Activated T-helper 17 cell treated with anti-CD3 and anti-CD28 coated beads, Interleukin-2, amount 50 U/mL, for 72 hours (primary cell): Measurements from ENCODE around the gene ALPP. TPM values are rescaled to one million over a fixed set of nuclear protein-coding genes. Genes with fewer than 3 reads are reported as not detected.
"Not testable (repeated sequence)": the region's sequence is repeated elsewhere in the genome, so short reads cannot be mapped to it uniquely, and the experiment has no call there.

Experiments
- ATAC-seq: fragments of 150-1000 bp; cut with Tn5 transposase; replicated peaks from 2 replicates; pipeline ENCODE4 v1.10.0; 2021; ENCODE audit warnings: mild to moderate bottlenecking, moderate library complexity
- H3K27ac Mint-ChIP-seq: one replicate; pipeline ENCODE4 v1.8.0; 2022; ENCODE audit warnings: mixed read lengths
- H3K27me3 Mint-ChIP-seq: one replicate; pipeline ENCODE4 v1.8.0; 2022; ENCODE audit warnings: mixed read lengths
- H3K36me3 Mint-ChIP-seq: one replicate; pipeline ENCODE4 v1.8.0; 2022; ENCODE audit warnings: low read depth, mild to moderate bottlenecking, mixed read lengths
- H3K4me1 Mint-ChIP-seq: one replicate; pipeline ENCODE4 v1.8.0; 2022; ENCODE audit warnings: mixed read lengths
- H3K4me3 Mint-ChIP-seq: one replicate; pipeline ENCODE4 v1.8.0; 2022; ENCODE audit warnings: mild to moderate bottlenecking, mixed read lengths
- H3K9me3 Mint-ChIP-seq: one replicate; pipeline ENCODE4 v1.8.0; 2022; ENCODE audit warnings: mixed read lengths
- total RNA-seq, 2 donors: library from RNA; stranded (reverse); gene quantifications; one replicate each; pipeline ENCODE4 v1.2.3, GENCODE V29; 2022

The ALPP gene
- total RNA-seq, 2 donors from 2014 or later = 0.19 TPM; not detected in 1

- no peak overlapping the region for H3K4me3 Mint-ChIP-seq
- no peaks in the 10 kb centered on the region for H3K36me3 Mint-ChIP-seq
- H3K4me1 Mint-ChIP-seq = no peaks in the 10 kb centered on the region
- peaks cover 31% of the 10 kb centered on the region for H3K27me3 Mint-ChIP-seq
- no peak overlapping the region for H3K27ac Mint-ChIP-seq
- no peaks in the 10 kb centered on the region for H3K9me3 Mint-ChIP-seq
- no peak for ATAC-seq
Observed at GRCh38 chr2:232390661-232391060, 12.1 kb downstream of the ALPP start.

DNA sequence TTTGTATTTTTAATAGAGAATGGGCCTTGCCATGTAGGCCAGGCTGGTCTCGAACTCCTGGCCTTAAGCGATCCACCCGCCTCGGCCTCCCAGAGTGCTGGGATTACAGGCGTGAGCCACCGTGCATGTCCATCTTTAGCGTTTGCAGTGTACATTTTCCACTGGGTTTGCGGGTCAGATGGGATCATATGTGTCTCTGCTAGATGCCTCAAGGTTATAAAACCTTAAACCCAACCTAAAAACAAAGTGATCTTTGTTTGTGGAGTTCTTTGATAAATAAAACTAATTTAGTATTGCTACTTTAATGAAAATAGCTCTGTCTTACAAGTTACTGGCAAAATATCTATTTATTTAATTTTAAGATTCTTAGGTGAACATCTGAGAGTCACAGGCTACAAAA, 15.0 kb downstream of the ALPP start:
- ATAC-seq = no peak
- no peaks in the 10 kb centered on the region for H3K9me3 Mint-ChIP-seq

GRCh38 chr2:232394431-232394830, 15.9 kb downstream of the ALPP start:
- not testable (repeated sequence) for H3K27ac Mint-ChIP-seq, H3K9me3 Mint-ChIP-seq, H3K4me3 Mint-ChIP-seq, ATAC-seq, H3K36me3 Mint-ChIP-seq, H3K4me1 Mint-ChIP-seq
- peaks cover 24% of the 10 kb centered on the region for H3K27me3 Mint-ChIP-seq

More for the DNA sequence above, 15.0 kb downstream of the ALPP start:
- Mint-ChIP-seq H3K4me1 (no peaks in the 10 kb centered on the region), H3K36me3 (no peaks in the 10 kb centered on the region), H3K27ac (no peak overlapping the region), H3K27me3 (peaks cover 28% of the 10 kb centered on the region), H3K4me3 (no peak overlapping the region)

DNA sequence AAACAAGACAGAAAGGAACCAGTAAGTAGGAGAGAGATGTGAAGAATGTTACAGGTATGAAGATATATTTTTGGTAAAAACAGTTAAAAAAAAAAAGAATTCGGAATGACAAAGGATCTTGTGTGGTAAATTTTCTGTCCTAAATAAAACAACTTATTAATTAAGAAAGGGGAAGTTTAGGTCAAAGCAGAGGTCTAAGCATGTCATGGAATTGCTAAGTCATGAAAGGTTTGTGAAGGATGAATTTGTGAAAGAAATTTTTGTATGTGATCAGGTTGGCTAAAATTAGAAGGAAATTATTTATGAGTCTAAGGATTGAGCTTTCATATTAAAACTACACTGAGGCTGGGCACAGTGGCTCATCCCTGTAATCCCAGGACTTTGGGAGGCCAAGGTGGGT, 17.0 kb downstream of the ALPP start:
- Mint-ChIP-seq H3K9me3 (no peaks in the 10 kb centered on the region), H3K27me3 (peaks cover 21% of the 10 kb centered on the region), H3K4me1 (no peaks in the 10 kb centered on the region), H3K4me3 (no peak overlapping the region), H3K36me3 (no peaks in the 10 kb centered on the region), H3K27ac (no peak overlapping the region)
- no peak for ATAC-seq

DNA sequence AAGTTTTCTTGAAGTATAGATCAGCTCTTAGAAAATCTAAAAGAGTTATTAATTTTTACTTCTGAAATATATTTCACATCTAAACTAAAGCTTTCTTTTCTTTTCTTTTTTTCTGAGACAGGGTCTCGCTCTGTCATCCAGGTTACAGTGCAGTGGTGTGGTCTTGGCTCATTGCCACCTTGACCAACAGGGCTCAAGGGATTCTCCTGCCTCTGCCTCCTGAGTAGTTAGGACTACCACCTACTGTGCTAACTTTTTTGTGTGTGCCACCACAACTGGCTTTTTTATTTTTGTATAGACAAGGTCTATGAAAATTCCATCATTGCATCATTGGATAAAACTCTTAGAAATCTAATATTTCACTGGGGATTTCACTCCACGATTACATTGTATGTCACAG, 18.1 kb downstream of the ALPP start:
- H3K27ac Mint-ChIP-seq = no peak overlapping the region
- H3K9me3 Mint-ChIP-seq = no peaks in the 10 kb centered on the region
- ATAC-seq = no peak
- H3K4me3 Mint-ChIP-seq = no peak overlapping the region
- no peaks in the 10 kb centered on the region for H3K4me1 Mint-ChIP-seq
- peaks cover 16% of the 10 kb centered on the region for H3K27me3 Mint-ChIP-seq
- no peaks in the 10 kb centered on the region for H3K36me3 Mint-ChIP-seq

GRCh38 chr2:232398293-232399034, 19.9 kb downstream of the ALPP start:
- Mint-ChIP-seq H3K36me3 (no peaks in the 10 kb centered on the region), H3K27me3 (peaks cover 13% of the 10 kb centered on the region), H3K9me3 (no peaks in the 10 kb centered on the region), H3K27ac (no peak overlapping the region), H3K4me1 (no peaks in the 10 kb centered on the region), H3K4me3 (no peak overlapping the region)
- ATAC-seq = no peak

- no peak overlapping the region for H3K4me3 Mint-ChIP-seq
- H3K9me3 Mint-ChIP-seq = no peaks in the 10 kb centered on the region
- no peaks in the 10 kb centered on the region for H3K36me3 Mint-ChIP-seq
- no peaks in the 10 kb centered on the region for H3K4me1 Mint-ChIP-seq
- H3K27me3 Mint-ChIP-seq = peaks cover 14% of the 10 kb centered on the region
- ATAC-seq = no peak
- H3K27ac Mint-ChIP-seq = no peak overlapping the region
Observed at GRCh38 chr2:232400256-232401015, 21.9 kb downstream of the ALPP start.

GRCh38 chr2:232402518-232402917, 24.0 kb downstream of the ALPP start:
- H3K36me3 Mint-ChIP-seq = no peaks in the 10 kb centered on the region
- H3K27me3 Mint-ChIP-seq = peaks cover 8% of the 10 kb centered on the region
- no peak overlapping the region for H3K4me3 Mint-ChIP-seq
- no peaks in the 10 kb centered on the region for H3K4me1 Mint-ChIP-seq
- no peaks in the 10 kb centered on the region for H3K9me3 Mint-ChIP-seq
- ATAC-seq = no peak
- H3K27ac Mint-ChIP-seq = no peak overlapping the region

- Mint-ChIP-seq H3K27ac (no peak overlapping the region), H3K4me3 (no peak overlapping the region), H3K9me3 (no peaks in the 10 kb centered on the region), H3K36me3 (no peaks in the 10 kb centered on the region), H3K27me3 (peaks cover 9% of the 10 kb centered on the region), H3K4me1 (no peaks in the 10 kb centered on the region)
- ATAC-seq = no peak
Observed at GRCh38 chr2:232405943-232406510, 27.5 kb downstream of the ALPP start.

DNA sequence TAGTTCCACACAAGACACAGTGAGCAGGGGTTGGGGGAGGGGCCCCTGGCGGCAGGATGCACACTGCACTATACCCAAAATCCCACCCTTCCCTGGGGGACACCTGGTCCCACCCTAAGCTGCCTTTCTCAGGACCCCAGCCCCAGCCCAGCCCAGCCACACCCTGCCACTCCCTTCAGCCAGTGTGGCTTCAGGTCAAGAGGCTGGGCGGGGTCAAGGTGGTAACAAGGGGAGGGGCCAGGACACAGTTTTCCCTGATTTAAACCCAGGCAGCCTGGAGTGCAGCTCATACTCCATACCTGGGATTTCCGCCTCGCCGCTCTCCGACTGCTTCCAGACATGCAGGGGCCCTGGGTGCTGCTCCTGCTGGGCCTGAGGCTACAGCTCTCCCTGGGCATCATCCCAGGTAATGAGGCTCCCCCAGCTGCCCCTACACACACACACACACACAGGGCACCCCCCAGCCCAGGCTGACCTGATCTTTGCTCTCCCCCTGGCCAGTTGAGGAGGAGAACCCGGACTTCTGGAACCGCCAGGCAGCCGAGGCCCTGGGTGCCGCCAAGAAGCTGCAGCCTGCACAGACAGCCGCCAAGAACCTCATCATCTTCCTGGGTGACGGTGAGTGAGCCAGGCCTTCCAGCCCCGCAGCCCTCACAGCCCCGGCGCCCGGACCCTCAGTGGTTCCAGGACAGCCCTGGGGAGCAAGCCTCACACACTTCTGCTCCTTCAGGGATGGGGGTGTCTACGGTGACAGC, 28.2 kb downstream of the ALPP start, which contains the start of gene ALPG:
ALPG (plus strand) TSS at position 289 of the 755 bp plus-strand sequence; CDS start at position 340, 51 bp downstream.
- Mint-ChIP-seq H3K4me1 (no peaks in the 10 kb centered on the region), H3K27me3 (peaks cover 13% of the 10 kb centered on the region), H3K36me3 (no peaks in the 10 kb centered on the region), H3K9me3 (no peaks in the 10 kb centered on the region), H3K4me3 (no peak within 1 kb of the TSS), H3K27ac (no peak within 1 kb of the TSS)
- ATAC-seq = no peak

- H3K4me3 Mint-ChIP-seq, H3K4me1 Mint-ChIP-seq, ATAC-seq, H3K36me3 Mint-ChIP-seq, H3K27ac Mint-ChIP-seq, H3K9me3 Mint-ChIP-seq: not testable (repeated sequence)
- H3K27me3 Mint-ChIP-seq = peaks cover 15% of the 10 kb centered on the region
Observed at GRCh38 chr2:232407428-232408150, 29.0 kb downstream of the ALPP start.

- H3K4me1 Mint-ChIP-seq, H3K4me3 Mint-ChIP-seq, H3K27ac Mint-ChIP-seq, H3K9me3 Mint-ChIP-seq, ATAC-seq, H3K36me3 Mint-ChIP-seq: not testable (repeated sequence)
- H3K27me3 Mint-ChIP-seq = peaks cover 18% of the 10 kb centered on the region
Observed at GRCh38 chr2:232408269-232408668, 29.7 kb downstream of the ALPP start.

DNA sequence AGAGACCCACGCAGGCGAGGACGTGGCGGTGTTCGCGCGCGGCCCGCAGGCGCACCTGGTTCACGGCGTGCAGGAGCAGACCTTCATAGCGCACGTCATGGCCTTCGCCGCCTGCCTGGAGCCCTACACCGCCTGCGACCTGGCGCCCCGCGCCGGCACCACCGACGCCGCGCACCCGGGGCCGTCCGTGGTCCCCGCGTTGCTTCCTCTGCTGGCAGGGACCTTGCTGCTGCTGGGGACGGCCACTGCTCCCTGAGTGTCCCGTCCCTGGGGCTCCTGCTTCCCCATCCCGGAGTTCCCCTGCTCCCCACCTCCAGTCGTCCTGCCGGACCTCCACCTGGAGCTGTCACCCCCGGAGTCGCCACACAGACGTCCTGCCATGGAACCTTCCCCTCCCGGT, 31.1 kb downstream of the ALPP start:
- ATAC-seq, H3K4me3 Mint-ChIP-seq, H3K27ac Mint-ChIP-seq, H3K36me3 Mint-ChIP-seq, H3K9me3 Mint-ChIP-seq, H3K4me1 Mint-ChIP-seq: not testable (repeated sequence)
- H3K27me3 Mint-ChIP-seq = peaks cover 16% of the 10 kb centered on the region
